DMS79 treated with DMSO at 0.1 percent for 48 hours (cell line): ENCODE data around the gene CNDP2.

Source experiments
- DNase-seq: peaks from one replicate; lab custom pipeline; 2025; lab: John Stamatoyannopoulos, UW

The CNDP2 gene

GRCh38 chr18:74571895-74572680 is 75.9 kb downstream of the CNDP2 start:
- DNase-seq, result no peak

DNA sequence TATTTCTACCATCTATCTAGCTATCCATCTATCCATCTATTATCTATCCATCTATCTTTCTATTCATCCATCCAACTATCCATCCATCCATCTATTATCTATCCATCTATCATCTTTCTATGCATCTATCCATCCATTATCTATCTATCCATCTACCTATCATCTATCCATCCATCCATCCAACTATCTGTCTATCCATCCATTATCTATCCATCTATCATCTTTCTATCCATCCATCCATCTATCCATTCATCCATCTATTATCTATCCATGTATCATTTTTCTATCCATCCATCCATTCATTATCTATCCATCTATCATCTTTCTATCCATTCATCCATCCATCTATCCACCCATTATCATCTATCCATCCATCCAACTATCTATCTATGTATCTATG is 76.9 kb downstream of the CNDP2 start:
- DNase-seq, result no peak
